ENCODE measurements around the gene CCDC92B.
"Not testable (repeated sequence)": the region's sequence is repeated elsewhere in the genome, so short reads cannot be mapped to it uniquely, and the experiment has no call there.

The CCDC92B gene

GRCh38 chr17:2784864-2785263 is 35.4 kb upstream of the CCDC92B start:
- Histone ChIP-seq H4K20me1 (ENCODE audit: insufficient read depth, low read length) (no peaks in the 10 kb centered on the region), H3K36me3 (replicated peaks; ENCODE audit: low read depth, low read length) (no peaks in the 10 kb centered on the region), H3K4me3 (ENCODE audit: low read length) (no peak overlapping the region), H3K27ac (ENCODE audit: low read length) (no peak overlapping the region), H3K9ac (ENCODE audit: low read length) (no peak overlapping the region), H3K9me3 (ENCODE audit: insufficient read depth, low read length) (no peaks in the 10 kb centered on the region), H3K4me2 (ENCODE audit: low read length) (no peak overlapping the region), H2AFZ (ENCODE audit: low read depth, low read length) (no peak overlapping the region), H3K4me1 (ENCODE audit: low read length) (peaks cover 3% of the 10 kb centered on the region; the same call in 1 of the 2 replicates), H3K79me2 (ENCODE audit: low read length) (no peaks in the 10 kb centered on the region), H3K27me3 (ENCODE audit: low read depth, low read length) (no peaks in the 10 kb centered on the region)
- TF ChIP-seq EZH2phosphoT487 (IDR thresholded peaks at IDR 0.05; ENCODE audit: low read depth) (no peak), CTCF (IDR thresholded peaks at IDR 0.05; ENCODE audit: low read depth, low read length) (no peak)

- Histone ChIP-seq H3K4me3 (ENCODE audit: low read length) (no peak overlapping the region), H3K9ac (ENCODE audit: low read length) (no peak overlapping the region), H3K4me2 (ENCODE audit: low read length) (no peak overlapping the region), H3K9me3 (ENCODE audit: insufficient read depth, low read length) (no peaks in the 10 kb centered on the region), H3K79me2 (ENCODE audit: low read length) (no peaks in the 10 kb centered on the region), H3K4me1 (ENCODE audit: low read length) (peaks cover 3% of the 10 kb centered on the region; the same call in 1 of the 2 replicates), H4K20me1 (ENCODE audit: insufficient read depth, low read length) (no peaks in the 10 kb centered on the region), H3K27me3 (ENCODE audit: low read depth, low read length) (no peaks in the 10 kb centered on the region), H3K27ac (ENCODE audit: low read length) (no peak overlapping the region), H3K36me3 (replicated peaks; ENCODE audit: low read depth, low read length) (no peaks in the 10 kb centered on the region), H2AFZ (ENCODE audit: low read depth, low read length) (no peak overlapping the region)
- TF ChIP-seq CTCF (IDR thresholded peaks at IDR 0.05; ENCODE audit: low read depth, low read length) = no peak
- no peak for TF ChIP-seq EZH2phosphoT487 (IDR thresholded peaks at IDR 0.05; ENCODE audit: low read depth)
Observed at GRCh38 chr17:2783310-2784030, 34.0 kb upstream of the CCDC92B start.

GRCh38 chr17:2782055-2782454 is 32.6 kb upstream of the CCDC92B start:
- Histone ChIP-seq H4K20me1 (ENCODE audit: insufficient read depth, low read length) (no peaks in the 10 kb centered on the region), H3K27ac (ENCODE audit: low read length) (no peak overlapping the region), H3K79me2 (ENCODE audit: low read length) (no peaks in the 10 kb centered on the region), H3K27me3 (ENCODE audit: low read depth, low read length) (no peaks in the 10 kb centered on the region), H3K4me2 (ENCODE audit: low read length) (no peak overlapping the region), H3K4me1 (ENCODE audit: low read length) (peaks cover 3% of the 10 kb centered on the region; the same call in 1 of the 2 replicates), H3K4me3 (ENCODE audit: low read length) (no peak overlapping the region), H3K9me3 (ENCODE audit: insufficient read depth, low read length) (no peaks in the 10 kb centered on the region), H3K36me3 (replicated peaks; ENCODE audit: low read depth, low read length) (no peaks in the 10 kb centered on the region), H3K9ac (ENCODE audit: low read length) (no peak overlapping the region), H2AFZ (ENCODE audit: low read depth, low read length) (no peak overlapping the region)
- TF ChIP-seq EZH2phosphoT487 (IDR thresholded peaks at IDR 0.05; ENCODE audit: low read depth) = no peak
- TF ChIP-seq CTCF (IDR thresholded peaks at IDR 0.05; ENCODE audit: low read depth, low read length) = no peak

GRCh38 chr17:2781598-2781997 is 32.1 kb upstream of the CCDC92B start:
- H3K4me1 ChIP-seq (ENCODE audit: low read length); H3K4me3 ChIP-seq (ENCODE audit: low read length); H3K36me3 ChIP-seq (replicated peaks; ENCODE audit: low read depth, low read length); H3K27me3 ChIP-seq (ENCODE audit: low read depth, low read length); H3K27ac ChIP-seq (ENCODE audit: low read length); H3K79me2 ChIP-seq (ENCODE audit: low read length); H3K4me2 ChIP-seq (ENCODE audit: low read length); H2AFZ ChIP-seq (ENCODE audit: low read depth, low read length); H4K20me1 ChIP-seq (ENCODE audit: insufficient read depth, low read length); H3K9ac ChIP-seq (ENCODE audit: low read length); H3K9me3 ChIP-seq (ENCODE audit: insufficient read depth, low read length): not testable (repeated sequence)

Data from OCI-LY3 (cell line).